ENCODE results near the gene PLEKHG7.
A peak's percentile ranks its signal among the peaks of the same experiment; 100 is the strongest.
"Not testable (repeated sequence)": the region's sequence is repeated elsewhere in the genome, so short reads cannot be mapped to it uniquely, and the experiment has no call there.

Gene PLEKHG7

DNA sequence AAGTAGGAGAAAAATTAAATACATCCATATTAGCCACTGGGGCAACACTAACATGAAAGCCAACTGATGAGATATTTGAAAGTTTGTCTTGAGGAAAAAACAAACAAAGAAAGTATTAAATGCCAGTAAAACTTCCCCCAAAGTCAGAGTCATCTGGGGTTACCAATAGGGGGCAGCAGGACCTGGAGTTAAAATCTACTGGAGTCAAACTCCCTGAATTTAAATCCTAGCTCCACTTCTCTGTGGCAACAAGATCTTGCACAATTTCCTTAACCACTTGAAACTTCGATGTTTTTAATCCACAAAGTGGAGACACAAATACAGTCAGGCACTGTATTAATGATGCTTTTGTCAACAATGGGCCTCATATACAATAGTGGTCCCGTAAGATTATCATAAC is 14.4 kb downstream of the PLEKHG7 start:
- DNase-seq = no peak

DNA sequence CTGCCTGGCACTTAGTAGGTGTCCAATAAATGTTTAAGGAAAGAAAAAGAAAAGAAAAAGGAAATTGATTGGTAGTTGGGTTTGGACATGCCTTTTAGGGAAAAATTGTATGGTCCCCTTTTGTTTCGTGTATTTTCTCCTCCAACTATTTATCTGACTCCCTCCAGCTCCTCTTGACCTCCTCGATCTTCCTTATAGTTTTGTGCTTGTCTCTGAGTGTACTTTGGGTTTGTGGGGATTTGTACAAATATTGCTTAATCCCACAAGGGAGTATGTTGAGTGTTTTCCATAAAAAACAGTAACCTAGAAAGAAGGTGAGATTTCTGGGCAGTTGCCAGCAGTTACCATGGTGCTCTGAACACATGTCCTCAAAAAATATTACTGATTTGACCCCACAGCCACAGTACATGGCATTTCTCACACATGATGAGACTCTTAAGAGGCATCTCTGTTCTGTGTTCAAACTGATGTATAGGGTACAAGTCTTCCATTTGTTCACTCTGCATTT is 15.7 kb downstream of the PLEKHG7 start:
- no peak for DNase-seq

DNA sequence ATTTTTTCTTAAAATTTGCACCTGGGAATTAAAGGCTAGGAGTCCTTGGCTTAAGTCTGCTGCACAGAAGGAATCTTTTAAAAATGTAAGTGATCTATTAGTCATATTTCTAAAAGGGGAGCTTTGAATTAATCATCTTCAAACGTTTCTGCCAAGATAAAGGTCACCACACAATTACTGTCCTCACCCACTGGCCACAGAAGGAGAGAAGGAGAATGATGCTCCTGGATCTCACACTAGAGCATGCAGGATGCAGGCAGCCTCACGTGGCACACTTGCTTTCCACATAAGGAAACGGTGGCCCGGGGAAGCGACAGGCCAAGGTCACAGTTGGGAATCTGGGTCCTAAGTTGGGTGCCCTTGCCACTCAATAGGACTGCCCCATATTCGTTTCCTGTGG is 16.9 kb downstream of the PLEKHG7 start:
- no peak for DNase-seq

DNA sequence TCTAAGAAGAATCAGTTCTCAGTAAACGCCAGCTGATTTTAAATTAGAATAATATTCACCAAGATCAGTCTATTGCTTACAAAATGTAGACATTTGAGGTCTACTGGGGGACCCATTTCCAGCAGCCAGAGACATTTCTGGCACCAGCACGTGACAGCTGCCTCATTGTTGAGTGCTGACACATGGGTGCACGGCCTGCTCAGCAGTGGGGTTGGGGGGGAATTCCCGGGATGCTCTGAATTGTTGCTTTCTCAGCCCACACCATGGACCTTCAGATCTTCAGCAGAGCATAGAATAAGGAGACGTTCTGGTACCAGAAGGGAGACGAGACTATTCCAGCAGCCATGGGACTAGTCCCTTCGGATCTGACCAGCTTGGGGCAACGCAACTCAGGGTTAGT is 18.3 kb downstream of the PLEKHG7 start:
- no peak for DNase-seq

DNA sequence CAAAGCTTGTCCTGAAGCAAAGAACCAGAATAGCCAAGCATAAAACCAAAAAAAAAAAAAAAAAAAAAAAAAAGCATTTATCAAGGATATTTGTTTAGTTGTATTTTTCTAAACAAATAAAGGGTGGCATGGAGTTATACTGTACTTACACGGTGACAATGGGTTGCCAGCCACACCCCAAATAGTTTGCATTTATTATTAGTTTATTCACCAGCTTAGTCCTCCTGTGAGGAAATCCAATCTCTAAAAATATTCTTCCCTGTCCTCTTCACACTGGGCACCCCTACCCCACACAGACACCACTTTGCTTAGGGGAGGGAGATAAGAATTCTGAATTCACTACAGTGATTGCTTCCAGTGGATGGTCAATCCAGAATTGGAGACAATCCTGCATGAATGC is 18.9 kb downstream of the PLEKHG7 start:
- no peak for DNase-seq

DNA sequence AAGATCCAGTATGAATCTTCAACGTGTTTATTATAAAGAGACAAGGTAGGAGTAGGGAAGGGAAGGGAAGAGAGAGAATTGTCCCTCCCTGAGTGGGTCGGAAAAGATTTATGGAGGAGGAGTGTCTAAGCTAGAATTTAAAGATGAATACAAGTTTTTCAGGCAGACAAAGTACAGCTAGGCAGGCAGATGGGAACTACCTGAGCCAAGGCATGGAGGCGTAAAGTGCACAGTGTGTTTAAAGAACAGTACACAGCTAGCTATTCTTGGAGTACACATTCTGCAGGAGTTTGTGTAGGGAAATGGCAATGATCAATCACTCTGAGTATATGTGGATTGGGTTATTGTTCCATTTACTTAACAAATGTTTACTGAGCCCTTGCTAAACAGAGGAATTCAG is 20.1 kb downstream of the PLEKHG7 start:
- no peak for DNase-seq

DNA sequence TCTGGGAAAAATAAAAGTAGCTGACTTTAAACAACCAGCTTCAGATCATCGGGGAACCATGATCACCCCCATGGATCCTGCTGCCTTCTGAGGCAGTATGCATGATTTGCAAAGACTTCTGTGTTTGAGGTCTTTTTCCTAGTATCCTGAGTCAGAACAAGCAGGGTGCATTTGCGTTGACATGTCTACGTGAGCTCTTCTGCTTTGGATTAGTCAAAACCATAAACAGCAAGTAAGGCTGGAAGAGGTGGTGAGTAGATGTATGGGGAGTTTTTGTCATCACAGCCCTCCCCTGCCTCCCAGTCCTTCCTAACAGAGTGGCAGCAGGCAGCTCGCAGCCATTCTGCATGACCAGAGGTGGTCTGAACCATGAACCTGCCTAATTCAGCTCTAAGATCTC is 24.1 kb downstream of the PLEKHG7 start:
- DNase-seq = no peak

DNA sequence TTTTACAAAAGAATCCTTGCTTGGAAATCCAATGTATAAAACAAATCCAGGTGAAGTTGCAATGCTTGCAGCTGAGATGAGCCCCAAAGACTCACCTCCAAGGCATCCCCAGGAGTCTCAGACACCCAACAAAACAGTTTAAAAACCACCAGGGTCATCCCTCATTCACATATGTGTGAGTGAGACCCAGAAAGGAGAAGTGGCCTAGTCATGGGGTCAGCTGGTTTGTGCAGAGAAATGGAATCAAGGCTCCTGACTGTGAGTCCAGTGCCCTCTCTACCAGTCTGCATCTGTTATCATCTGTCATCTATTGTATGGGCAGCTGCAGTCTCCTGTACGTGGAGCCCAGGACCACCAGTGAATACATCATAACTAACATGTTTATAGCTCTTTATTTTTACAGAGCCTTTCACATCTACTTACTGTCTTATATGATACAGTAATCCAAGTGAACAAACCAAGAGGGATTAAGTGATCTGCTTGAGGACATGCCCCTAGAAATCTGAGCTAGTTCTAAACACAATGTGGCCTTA is 27.1 kb downstream of the PLEKHG7 start:
- DNase-seq = no peak

DNA sequence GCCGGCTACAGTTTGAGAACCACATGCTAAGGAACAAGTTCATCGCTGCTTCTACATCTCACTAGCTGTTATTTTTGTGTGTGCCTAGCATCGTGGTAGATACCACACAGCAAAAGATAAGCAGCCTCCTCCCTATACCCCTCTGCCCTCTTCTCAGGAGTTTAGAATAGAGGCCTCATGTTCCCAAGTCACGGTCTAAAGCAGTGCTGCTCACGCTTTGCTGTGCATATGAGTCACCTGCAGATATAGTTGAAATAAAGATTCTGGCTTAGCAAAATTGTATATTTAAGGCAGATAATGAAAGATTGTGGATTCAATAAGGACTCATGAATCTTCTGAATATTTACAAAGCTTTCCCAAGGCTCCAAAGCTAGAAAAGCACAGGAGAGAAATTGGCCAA is 28.0 kb downstream of the PLEKHG7 start:
- DNase-seq = no peak

DNA sequence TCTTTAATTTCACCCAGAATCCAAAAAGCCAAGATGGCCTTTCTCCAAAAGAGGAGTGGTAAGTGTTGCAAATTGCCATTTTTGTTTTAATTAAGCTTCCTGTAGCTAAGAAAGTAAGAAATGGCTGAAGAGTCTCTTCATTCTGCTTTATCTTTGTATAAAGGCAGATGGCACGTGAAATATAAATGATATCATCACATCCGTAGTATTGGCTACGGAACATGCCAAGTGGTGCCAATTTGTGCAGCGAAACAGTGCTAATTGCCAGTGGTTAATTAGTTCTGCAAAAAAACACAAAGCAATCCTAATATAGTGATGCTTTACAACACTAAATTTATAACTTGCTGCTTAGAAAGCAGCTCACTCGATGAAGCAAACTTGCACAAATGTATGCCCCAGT is 29.4 kb downstream of the PLEKHG7 start:
- no peak for DNase-seq

DNA sequence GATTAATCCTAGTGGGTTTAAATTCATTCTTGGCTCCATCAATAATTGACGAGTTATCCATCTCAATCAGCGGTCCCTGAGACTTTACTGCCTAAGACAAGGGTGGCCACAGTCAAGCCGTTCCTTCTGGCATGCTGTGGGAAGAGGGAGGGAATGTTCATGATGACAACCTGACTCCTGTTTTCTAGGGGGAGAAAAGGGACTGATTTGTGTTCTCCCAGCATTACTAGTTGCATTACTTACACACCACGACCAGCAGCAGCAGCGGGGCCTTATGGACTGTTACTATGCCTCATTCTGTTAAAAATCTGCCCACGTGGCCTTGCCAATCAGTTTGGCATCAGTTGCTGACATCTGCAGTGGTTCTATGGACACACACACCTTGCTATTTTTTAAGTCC is 29.9 kb downstream of the PLEKHG7 start:
- no peak for DNase-seq

DNA sequence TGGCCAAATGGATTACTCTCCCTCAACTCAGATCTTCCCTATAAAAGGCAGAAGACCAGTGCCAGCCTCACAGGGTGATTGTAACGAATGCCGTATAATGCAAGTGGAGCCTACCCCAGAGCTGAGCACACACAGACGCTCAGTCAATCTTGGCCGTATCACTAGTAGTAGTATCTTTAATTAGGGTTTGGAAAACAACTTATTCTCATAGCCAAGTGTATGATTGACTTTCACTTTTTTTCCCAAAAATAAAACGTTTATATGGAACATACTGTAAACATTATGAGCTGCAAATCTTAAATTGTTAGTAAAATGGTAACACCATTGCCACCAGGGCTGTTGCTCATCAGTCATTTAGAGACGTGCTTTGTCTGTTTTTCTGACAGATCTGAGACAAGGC is 30.4 kb downstream of the PLEKHG7 start:
- DNase-seq = no peak

DNA sequence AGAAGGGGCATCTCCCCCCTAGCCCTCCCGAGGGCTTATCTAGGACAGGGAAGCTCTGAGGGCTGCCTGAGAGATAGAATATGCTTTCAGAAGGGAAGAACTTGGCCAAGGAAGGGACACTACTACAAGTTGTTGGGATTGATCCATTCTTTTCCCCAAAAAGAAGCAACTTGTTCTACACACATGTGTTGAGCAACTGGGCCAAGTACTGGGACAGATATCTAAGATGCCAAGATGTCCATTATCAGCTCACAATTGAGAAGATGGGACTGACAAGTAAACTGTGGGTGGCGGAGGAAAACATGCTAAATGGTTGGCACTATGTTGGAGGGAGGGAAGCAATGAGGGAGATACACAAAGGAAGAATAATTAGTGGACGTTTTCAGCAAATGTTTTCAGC is 30.9 kb downstream of the PLEKHG7 start:
- no peak for DNase-seq

DNA sequence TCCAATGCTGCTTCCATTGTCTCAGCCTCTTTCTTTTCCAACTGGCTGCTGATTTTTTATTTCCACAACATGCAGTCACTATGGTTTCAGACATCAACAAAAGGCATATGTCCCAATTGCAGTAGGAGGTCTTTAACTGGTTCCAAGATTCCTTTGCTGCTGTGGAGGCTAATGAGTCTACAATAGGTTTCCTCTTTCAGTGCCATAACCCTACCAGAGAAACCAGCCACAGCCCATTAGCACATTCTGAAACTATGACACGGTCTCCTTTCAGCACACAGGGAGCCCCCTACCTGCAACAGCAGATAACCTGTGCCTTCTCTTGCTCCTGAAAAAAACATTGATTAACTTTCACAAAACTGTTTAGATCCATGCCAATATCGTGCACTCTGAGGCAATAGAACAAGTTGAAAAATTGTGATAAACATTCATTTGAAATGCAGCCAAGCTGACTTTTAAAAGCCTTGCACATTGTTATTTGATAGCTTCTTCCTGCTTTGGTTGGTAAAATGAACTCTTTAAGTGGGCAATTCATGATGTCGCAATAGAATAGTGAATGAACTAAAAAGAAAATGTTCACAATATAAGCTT is 32.4 kb downstream of the PLEKHG7 start:
- peak; percentile 71 for DNase-seq

DNA sequence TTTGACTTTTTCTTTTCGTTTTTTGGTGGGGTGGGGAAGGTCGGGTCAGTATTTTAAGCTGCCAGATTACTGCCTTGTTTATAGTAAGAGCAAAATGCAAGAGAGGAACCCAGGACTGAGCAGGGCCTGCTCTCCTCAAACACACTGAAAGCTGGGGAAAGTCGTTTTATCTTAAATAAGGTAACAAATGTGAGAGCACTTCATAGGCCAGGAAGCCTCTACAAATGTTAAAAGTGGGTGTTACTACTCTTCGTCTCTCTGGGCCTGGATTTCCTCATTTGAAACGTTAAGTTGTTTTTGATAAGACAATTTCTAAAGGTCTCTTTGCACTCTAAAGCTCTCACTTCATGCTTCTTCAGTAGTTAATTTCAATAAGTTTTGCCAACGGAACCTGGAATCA is 33.8 kb downstream of the PLEKHG7 start:
- DNase-seq = no peak

DNA sequence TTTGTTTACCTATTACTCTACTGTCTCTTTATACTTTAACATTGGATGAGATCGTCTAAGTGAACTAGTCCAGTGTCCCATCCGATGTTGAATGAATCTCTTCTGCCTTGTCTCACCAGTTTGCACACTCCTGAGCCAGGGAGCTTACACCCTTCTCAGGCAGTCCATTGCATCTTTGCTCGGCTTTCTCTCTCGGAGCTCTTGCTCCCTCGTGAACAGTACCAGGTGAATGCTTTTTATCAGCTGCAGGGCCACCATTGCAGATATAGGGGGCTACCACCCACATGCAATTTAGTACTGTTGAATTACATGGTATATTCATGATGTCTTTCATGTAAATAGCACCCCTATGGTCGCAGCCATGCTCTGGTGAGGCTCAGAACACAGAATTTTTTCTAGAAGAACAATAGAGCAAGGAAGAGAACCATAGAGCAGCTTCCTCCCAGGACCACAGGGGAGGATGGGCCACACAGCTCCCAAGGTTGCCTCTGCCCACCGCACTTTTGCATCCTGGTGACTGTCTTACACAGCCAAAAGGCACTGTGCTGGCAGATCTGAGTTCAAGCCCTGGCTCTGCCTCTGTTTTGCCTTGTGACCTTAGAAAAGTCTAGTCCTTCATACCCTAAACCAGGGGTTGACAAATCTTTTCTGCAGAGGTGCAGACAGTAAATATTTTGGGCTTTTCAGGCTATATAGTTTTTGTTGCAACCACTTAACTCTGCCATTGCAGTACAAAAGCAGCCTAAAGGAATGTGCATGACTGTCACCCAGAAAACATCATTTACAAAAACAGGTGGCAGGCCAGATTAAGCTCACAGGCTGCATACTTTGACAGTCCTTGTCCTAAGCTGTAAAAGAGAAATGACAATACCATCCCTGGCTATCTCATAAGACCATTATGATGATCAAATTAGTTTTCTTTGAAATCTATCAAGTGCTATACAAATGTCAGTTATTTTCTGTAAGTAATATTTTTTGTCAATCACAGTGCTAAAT is 35.4 kb downstream of the PLEKHG7 start:
- no peak for DNase-seq

DNA sequence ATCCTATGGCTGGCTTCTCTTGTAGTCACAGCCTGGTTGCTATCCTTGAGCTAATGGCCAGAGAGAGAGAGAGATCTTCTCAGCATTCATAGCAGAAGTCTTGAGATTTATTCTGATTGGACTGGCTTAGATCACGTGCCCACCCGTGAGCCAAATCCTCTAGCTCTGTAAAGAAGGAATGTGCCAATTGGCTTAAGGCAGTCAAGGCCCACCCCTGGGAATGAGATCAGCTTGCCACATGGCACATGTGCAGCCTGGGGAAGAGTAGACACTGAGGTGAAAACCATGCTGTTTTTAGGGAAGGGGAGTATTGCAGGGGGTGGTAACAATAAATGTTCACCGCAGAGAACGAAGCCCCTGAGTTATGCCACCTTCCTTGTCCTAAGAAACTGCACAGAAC is 36.3 kb downstream of the PLEKHG7 start:
- no peak for DNase-seq

DNA sequence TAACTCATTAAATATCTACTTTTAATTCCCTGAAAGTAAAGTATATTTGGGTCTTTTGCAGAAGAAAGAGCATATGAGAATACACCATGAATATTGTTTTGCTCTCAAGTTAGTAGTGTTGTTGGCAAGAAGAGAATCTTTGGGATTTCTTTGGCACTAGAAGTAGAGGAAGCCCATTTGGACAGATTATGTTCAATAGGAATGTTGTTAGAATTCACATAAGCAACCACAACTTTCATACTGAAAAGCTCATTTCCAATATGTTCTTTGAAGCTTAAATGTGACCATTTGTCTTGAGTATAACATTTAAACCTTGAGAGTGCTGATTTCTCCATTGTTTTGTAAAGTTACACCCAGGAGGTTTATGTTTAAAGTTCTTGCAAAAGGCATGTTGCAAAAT is 37.6 kb downstream of the PLEKHG7 start:
- DNase-seq = no peak

DNA sequence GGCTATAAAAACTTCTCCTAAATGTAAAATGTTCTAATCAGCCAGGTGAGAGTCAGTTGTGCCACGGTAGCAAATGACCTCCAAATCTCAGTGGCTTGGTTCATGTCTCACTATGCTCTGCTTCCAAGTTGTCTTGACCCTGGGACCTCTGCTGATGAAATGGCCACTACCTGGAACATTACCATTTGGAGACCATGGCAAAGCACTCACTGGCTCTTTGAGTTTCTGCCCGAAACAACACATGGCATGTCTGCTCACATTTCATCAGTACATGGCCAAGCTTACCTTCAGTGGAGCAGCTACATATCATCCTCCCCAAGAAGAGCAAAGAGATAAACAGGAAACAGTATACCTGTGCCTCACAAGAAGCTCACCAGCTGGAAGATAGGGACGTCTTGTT is 40.2 kb downstream of the PLEKHG7 start:
- DNase-seq = no peak

DNA sequence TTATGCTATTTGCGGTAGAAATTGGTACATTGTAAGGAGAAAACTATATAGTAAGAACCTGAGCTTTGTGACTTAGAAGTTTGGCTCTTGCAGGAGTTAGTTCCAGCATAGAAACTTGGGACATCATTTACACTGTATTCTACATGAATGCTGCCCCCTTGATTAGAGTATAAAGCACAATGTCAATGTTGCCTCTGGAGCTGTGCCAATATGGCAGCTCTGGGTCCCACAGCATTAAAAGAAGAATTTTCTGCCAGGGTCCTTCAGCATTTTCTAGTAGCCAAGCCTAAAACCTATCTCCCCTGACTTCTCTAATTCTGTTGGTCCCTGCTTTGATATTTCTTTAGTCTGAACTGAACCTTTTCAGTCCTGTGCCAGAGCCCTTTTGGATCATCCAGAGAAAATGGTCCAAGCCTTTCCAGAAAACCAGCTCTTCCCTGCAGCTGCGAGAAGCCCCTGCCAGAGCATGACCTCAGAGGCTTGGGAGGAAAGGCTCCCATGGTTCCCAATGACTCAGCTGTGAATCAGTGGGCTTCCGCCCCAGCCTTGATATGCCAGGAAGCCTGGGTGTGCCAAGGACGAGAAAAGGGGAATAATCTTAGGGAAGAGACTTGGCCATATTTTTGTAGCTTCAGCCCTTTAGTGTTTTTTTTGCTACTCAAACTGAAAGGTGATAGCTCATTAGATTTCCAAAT is 43.2 kb downstream of the PLEKHG7 start:
- DNase-seq = no peak

DNA sequence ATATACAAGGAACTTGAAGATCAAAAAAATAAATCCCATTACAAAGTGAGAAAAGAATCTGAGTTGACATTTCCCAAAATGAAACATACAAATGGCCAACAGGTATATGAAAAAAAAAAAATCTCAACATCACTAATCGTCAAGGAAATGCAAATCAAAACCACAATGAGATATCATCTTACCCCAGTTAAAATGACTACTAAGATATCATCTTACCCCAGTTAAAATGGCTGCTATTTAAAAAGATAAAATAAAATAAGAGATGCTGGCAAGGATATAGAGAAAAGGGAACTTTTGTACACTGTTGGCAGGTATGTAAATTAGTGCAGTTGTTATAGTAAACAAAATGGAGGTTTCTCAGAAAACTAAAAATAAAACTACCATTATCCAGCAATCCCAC is 44.4 kb downstream of the PLEKHG7 start:
- no peak for DNase-seq

DNA sequence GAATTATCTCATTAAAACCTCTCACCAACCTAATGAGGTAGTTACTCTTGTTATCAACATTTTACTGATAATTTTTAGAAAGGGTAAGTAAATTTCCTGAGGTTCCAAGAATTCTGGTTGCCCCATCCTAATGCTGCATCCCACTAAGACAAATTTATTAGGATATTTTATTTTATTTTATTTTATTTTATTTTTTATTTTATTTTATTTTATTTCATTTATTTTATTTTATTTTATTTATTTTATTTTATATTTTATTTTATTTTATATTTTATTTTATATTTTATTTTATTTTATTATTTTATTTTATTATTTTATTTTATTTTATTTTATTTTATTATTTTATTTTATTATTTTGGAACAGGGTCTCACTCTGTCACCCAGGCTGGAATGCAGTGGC is 46.9 kb downstream of the PLEKHG7 start:
- DNase-seq = not testable (repeated sequence)

All from NCI-H345 (cell line).